Body of pancreas (tissue), 4 donors: ENCODE measurements around the gene EHMT1.
"Not testable (repeated sequence)": the region's sequence is repeated elsewhere in the genome, so short reads cannot be mapped to it uniquely, and the experiment has no call there.

Source experiments
- POLR2A ChIP-seq, 3 donors: fragments of 450-650 bp; IDR thresholded peaks; one replicate each; pipeline ENCODE4 v1.6.1; 2016; ENCODE audit warnings: antibody characterized with exemption in 3 of 3, mild to moderate bottlenecking in 2 of 3
- TF ChIP-seq, protein P1 (sequence below), 7 experiments: fragments of 450-650 bp in 4 of 7; fragments of 200-600 bp in 3 of 7; sonication (generic) in 3 of 7; IDR thresholded peaks; one replicate each; pipeline ENCODE4 v1.5.1; 2016 to 2019; ENCODE audit warnings: antibody characterized with exemption in 7 of 7

DNA sequence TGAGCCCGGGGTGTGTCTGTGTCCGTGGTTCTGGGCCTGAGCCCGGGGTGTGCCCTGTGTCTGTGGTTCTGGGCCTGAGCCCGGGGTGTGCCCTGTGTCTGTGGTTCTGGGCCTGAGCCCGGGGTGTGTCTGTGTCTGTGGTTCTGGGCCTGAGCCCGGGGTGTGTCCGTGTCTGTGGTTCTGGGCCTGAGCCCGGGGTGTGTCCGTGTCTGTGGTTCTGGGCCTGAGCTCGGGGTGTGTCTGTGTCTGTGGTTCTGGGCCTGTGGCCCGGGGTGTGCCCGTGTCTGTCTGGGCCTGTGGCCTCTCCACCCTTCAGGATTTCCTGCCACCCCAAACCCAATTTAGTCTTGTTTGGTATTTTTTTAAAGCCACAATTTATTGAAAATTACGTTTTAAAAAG is 104.6 kb downstream of the EHMT1 start:
- not testable (repeated sequence) for TF ChIP-seq POLR2A (IDR thresholded peaks at IDR 0.05)
- TF ChIP-seq, protein P1, sequence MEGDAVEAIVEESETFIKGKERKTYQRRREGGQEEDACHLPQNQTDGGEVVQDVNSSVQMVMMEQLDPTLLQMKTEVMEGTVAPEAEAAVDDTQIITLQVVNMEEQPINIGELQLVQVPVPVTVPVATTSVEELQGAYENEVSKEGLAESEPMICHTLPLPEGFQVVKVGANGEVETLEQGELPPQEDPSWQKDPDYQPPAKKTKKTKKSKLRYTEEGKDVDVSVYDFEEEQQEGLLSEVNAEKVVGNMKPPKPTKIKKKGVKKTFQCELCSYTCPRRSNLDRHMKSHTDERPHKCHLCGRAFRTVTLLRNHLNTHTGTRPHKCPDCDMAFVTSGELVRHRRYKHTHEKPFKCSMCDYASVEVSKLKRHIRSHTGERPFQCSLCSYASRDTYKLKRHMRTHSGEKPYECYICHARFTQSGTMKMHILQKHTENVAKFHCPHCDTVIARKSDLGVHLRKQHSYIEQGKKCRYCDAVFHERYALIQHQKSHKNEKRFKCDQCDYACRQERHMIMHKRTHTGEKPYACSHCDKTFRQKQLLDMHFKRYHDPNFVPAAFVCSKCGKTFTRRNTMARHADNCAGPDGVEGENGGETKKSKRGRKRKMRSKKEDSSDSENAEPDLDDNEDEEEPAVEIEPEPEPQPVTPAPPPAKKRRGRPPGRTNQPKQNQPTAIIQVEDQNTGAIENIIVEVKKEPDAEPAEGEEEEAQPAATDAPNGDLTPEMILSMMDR (IDR thresholded peaks at IDR 0.05) = not testable (repeated sequence)
